ENCODE data around the gene PCSK2.

DNA sequence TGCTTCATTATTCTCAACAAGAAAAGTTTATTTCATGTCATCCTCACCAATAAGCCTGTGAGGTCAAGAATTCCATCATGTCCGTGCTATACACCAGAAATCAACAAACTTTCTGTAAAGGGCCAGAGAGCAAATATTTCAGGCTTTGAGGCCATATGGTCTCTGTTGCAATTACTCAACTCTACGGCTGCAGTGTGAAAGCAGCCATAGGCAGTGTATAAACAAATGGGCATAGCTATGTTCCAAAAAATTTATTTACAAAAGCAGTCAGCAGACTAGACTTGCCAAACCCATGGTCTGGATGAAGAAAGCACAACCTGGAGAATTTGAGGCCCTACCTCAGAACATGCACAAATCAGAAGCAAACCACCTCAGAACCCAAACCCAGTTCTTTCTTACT is 118.5 kb downstream of the PCSK2 start:
- TF ChIP-seq, protein P1, sequence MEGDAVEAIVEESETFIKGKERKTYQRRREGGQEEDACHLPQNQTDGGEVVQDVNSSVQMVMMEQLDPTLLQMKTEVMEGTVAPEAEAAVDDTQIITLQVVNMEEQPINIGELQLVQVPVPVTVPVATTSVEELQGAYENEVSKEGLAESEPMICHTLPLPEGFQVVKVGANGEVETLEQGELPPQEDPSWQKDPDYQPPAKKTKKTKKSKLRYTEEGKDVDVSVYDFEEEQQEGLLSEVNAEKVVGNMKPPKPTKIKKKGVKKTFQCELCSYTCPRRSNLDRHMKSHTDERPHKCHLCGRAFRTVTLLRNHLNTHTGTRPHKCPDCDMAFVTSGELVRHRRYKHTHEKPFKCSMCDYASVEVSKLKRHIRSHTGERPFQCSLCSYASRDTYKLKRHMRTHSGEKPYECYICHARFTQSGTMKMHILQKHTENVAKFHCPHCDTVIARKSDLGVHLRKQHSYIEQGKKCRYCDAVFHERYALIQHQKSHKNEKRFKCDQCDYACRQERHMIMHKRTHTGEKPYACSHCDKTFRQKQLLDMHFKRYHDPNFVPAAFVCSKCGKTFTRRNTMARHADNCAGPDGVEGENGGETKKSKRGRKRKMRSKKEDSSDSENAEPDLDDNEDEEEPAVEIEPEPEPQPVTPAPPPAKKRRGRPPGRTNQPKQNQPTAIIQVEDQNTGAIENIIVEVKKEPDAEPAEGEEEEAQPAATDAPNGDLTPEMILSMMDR (IDR thresholded peaks at IDR 0.05 in 4 of 5, conservative IDR thresholded peaks at IDR 0.05 in 1 of 5), result no peak
- no peak for TF ChIP-seq POLR2A (IDR thresholded peaks at IDR 0.05)
